Measurements from ENCODE around the gene PRKAR2B. TPM values are rescaled to one million over a fixed set of nuclear protein-coding genes. Genes with fewer than 3 reads are reported as not detected.
"Not testable (repeated sequence)": the region's sequence is repeated elsewhere in the genome, so short reads cannot be mapped to it uniquely, and the experiment has no call there.

The PRKAR2B gene
- total RNA-seq, 6 experiments from 2014 or later, result 3.6 to 9.7 (median 8.7) TPM

DNA sequence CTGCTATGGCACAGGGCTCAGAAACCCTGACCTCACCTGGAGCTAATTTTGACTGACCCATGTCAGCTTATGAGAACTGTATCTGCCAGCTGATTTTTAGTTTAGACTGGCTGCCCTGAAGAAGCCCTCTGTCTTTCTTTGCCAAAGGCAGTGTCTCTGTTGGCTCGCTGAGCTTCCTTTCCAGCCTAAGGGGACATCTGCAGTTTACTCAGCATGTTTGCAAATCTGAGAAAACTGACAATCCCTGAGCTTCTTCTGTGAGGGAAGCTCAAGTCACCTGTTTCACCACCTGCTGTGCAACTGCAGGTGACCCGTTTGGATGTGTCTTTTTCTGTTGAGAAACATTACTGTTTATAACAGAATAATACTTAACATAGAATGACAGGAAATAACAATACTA, 46.0 kb downstream of the PRKAR2B start:
- DNase-seq, result no peak
- TF ChIP-seq, protein P1, sequence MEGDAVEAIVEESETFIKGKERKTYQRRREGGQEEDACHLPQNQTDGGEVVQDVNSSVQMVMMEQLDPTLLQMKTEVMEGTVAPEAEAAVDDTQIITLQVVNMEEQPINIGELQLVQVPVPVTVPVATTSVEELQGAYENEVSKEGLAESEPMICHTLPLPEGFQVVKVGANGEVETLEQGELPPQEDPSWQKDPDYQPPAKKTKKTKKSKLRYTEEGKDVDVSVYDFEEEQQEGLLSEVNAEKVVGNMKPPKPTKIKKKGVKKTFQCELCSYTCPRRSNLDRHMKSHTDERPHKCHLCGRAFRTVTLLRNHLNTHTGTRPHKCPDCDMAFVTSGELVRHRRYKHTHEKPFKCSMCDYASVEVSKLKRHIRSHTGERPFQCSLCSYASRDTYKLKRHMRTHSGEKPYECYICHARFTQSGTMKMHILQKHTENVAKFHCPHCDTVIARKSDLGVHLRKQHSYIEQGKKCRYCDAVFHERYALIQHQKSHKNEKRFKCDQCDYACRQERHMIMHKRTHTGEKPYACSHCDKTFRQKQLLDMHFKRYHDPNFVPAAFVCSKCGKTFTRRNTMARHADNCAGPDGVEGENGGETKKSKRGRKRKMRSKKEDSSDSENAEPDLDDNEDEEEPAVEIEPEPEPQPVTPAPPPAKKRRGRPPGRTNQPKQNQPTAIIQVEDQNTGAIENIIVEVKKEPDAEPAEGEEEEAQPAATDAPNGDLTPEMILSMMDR (IDR thresholded peaks at IDR 0.05), result no peak
- H3K36me3 Mint-ChIP-seq (ENCODE audit: low read depth), result no peaks in the 10 kb centered on the region
- H3K4me3 Mint-ChIP-seq, result no peak overlapping the region
- peaks cover 6% of the 10 kb centered on the region; the same call in 1 of the 2 replicates for H3K27me3 Mint-ChIP-seq (ENCODE audit: insufficient read depth)
- H3K27ac Mint-ChIP-seq, result no peak overlapping the region
- H3K9me3 Mint-ChIP-seq, result no peaks in the 10 kb centered on the region
- H3K4me1 Mint-ChIP-seq (ENCODE audit: low read depth), result no peaks in the 10 kb centered on the region

DNA sequence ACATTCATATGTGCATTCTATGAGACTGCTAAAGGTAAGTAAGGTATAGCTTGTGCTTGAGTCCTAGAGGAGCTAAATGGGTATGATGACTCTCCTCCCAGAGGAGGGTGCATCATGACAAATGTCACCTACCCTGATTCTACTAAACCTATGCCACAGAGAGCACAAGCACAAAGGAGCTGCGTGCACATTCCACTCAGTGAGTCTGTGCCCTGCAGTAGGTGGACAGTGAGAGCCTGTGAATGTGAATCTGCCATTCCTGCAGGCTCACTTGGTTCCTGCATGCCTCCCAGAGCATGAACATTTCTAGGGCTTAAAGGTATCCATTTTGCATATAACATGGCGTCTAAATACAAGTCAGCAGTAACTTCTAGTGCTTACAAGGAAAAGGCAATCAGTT, 46.8 kb downstream of the PRKAR2B start:
- no peak overlapping the region for H3K27ac Mint-ChIP-seq
- H3K27me3 Mint-ChIP-seq (ENCODE audit: insufficient read depth), result peaks cover 6% of the 10 kb centered on the region; the same call in 1 of the 2 replicates
- H3K36me3 Mint-ChIP-seq (ENCODE audit: low read depth), result no peaks in the 10 kb centered on the region
- no peaks in the 10 kb centered on the region for H3K4me1 Mint-ChIP-seq (ENCODE audit: low read depth)
- DNase-seq, result no peak
- H3K4me3 Mint-ChIP-seq, result no peak overlapping the region
- H3K9me3 Mint-ChIP-seq, result no peaks in the 10 kb centered on the region
- TF ChIP-seq, protein P1 (IDR thresholded peaks at IDR 0.05), result no peak

DNA sequence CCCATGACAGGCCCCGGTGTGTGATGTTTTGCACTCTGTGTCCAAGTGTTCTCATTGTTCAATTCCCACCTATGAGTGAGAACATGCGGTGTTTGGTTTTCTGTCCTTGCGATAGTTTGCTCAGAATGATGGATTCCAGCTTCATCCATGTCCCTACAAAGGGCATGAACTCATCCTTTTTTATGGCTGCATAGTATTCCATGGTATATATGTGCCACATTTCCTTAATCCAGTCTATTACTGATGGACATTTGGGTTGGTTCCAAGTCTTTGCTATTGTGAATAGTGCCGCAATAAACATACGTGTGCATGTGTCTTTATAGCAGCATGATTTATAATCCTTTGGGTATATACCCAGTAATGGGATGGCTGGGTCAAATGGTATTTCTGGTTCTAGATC, 49.2 kb downstream of the PRKAR2B start:
- not testable (repeated sequence) for H3K4me1 Mint-ChIP-seq (ENCODE audit: low read depth); DNase-seq; H3K4me3 Mint-ChIP-seq; H3K27ac Mint-ChIP-seq; H3K36me3 Mint-ChIP-seq (ENCODE audit: low read depth); H3K9me3 Mint-ChIP-seq
- H3K27me3 Mint-ChIP-seq (ENCODE audit: insufficient read depth), result peaks cover 12% of the 10 kb centered on the region

DNA sequence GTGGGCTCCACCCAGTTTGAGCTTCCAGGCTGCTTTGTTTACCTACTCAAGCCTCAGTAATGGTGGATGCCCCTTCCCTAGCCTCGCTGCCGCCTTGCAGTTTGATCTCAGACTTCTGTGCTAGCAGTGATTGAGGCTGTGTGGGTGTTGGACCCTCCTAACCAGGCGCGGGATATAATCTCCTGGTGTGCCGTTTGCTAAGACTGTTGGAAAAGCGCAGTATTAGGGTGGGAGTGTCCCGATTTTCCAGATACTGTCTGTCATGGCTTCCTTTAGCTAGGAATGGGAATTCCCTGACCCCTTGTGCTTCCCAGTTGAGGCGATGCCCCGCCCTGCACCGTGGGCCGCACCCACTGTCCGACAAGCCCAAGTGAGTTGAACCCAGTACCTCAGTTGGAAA, 54.6 kb downstream of the PRKAR2B start:
- peaks cover 12% of the 10 kb centered on the region for H3K4me1 Mint-ChIP-seq (ENCODE audit: low read depth)
- not testable (repeated sequence) for H3K36me3 Mint-ChIP-seq (ENCODE audit: low read depth); H3K4me3 Mint-ChIP-seq; DNase-seq; H3K9me3 Mint-ChIP-seq; H3K27ac Mint-ChIP-seq; H3K27me3 Mint-ChIP-seq (ENCODE audit: insufficient read depth)

DNA sequence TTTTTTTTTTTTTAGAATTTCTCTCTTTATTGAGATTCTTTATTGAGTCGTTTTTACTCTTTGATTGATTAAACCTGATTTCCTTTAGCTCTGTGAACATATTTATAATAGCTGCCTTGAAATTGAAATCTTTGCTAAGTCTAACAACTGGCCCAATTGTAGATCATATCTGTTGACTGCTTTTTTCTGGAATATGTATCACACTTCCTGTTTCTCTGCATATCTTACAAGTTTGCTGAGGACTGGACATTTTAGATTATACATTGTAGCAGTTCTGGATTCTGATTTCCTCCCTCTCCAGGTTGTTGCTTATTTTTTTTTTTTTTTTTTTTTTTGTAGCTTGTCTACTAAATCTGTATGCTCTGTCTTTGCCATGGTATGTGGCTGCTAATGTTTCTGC, 56.3 kb downstream of the PRKAR2B start:
- peaks cover 8% of the 10 kb centered on the region for H3K27me3 Mint-ChIP-seq (ENCODE audit: insufficient read depth)
- peaks cover 6% of the 10 kb centered on the region for H3K9me3 Mint-ChIP-seq
- DNase-seq, result no peak
- H3K27ac Mint-ChIP-seq, result no peak overlapping the region
- H3K4me3 Mint-ChIP-seq, result no peak overlapping the region
- peaks cover 28% of the 10 kb centered on the region for H3K4me1 Mint-ChIP-seq (ENCODE audit: low read depth)
- TF ChIP-seq, protein P1 (IDR thresholded peaks at IDR 0.05), result no peak
- no peaks in the 10 kb centered on the region; the same call in 1 of the 2 replicates for H3K36me3 Mint-ChIP-seq (ENCODE audit: low read depth)

DNA sequence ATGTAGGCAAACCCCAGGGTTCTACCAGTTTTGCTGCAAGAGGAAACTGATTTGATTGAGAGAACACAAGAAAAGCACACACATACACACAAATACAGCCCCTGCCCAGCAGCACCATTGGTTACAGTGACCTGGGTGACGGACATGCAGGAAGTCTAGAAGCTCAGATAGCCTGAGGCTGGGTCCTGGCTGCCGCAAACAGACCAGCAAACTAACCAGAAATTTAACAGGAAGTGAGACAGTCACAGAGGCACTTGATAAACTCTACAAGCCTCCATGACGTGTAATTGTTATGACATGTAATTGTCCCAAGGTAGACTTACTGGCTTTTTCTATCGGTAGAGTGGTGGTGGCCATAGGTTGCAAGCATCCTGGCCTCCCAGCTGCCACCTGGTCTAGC, 58.9 kb downstream of the PRKAR2B start:
- TF ChIP-seq, protein P1 (IDR thresholded peaks at IDR 0.05), result no peak
- peak; percentile 64 for DNase-seq
- Mint-ChIP-seq H3K4me3 (peak overlapping the region; percentile 72), H3K27ac (peak overlapping the region; percentile 80), H3K27me3 (ENCODE audit: insufficient read depth) (peaks cover 5% of the 10 kb centered on the region; the same call in 1 of the 2 replicates), H3K9me3 (peaks cover 6% of the 10 kb centered on the region), H3K4me1 (ENCODE audit: low read depth) (peaks cover 39% of the 10 kb centered on the region), H3K36me3 (ENCODE audit: low read depth) (no peaks in the 10 kb centered on the region)

DNA sequence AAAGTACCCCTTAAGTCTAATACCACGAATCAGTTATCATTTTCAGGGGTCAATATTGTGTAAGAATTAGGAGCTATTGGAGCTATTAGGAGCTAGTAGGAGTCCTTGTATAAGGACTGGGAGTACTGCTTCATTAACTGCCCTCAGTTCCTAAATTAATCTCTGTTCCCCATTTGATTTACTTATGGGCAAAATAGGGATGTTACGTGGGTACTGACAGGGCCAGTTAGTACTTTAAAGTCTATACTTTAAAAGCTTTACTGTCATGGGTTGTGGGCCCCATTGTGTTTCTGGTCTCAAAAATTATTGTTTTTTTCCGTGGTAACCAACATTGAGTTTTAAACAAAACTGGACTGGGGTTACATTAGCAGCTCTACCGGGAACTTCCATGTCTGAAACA, 60.3 kb downstream of the PRKAR2B start:
- no peak overlapping the region for H3K27ac Mint-ChIP-seq
- peaks cover 2% of the 10 kb centered on the region; the same call in 1 of the 2 replicates for H3K9me3 Mint-ChIP-seq
- H3K4me1 Mint-ChIP-seq (ENCODE audit: low read depth), result peaks cover 40% of the 10 kb centered on the region
- TF ChIP-seq, protein P1 (IDR thresholded peaks at IDR 0.05), result no peak
- no peaks in the 10 kb centered on the region for H3K36me3 Mint-ChIP-seq (ENCODE audit: low read depth)
- DNase-seq, result no peak
- no peak overlapping the region for H3K4me3 Mint-ChIP-seq
- H3K27me3 Mint-ChIP-seq (ENCODE audit: insufficient read depth), result no peaks in the 10 kb centered on the region

All from HFFc6 (cell line).